Spleen (tissue), 7 donors: ENCODE measurements around the gene KRT77.

Experiments
- POLR2A ChIP-seq, 3 donors: fragments of 450-650 bp; IDR thresholded peaks; one replicate each; pipeline ENCODE4 v1.5.1; 2017; ENCODE audit warnings: antibody characterized with exemption in 3 of 3, mild to moderate bottlenecking in 1 of 3
- POLR2AphosphoS5 ChIP-seq, 3 donors: sonication (generic); formaldehyde crosslinking; IDR thresholded peaks; one replicate each; pipeline ENCODE4 v1.5.1; 2017; ENCODE audit warnings: antibody characterized with exemption in 3 of 3
- TF ChIP-seq, protein P1 (sequence below), 11 experiments: fragments of 200-600 bp in 7 of 11; fragments of 450-650 bp in 4 of 11; sonication (generic) in 4 of 11; IDR thresholded peaks in 8 of 11; conservative IDR thresholded peaks in 3 of 11; 1 replicate in 7 of 11; 2 replicates in 4 of 11; pipeline versions ENCODE4 v1.4.0 to v1.8.0; 2016 to 2021; ENCODE audit warnings: antibody characterized with exemption in 11 of 11, inconsistent platforms in 4 of 11, mild to moderate bottlenecking in 1 of 11
- donor health status: DM: no; HTN: no; CAD: no; lungs with moderate emphysema.
- donor health status: DM: no; HTN: no; CAD: no.
- donor health status: DM: no; HTN: no; CAD: no.

DNA sequence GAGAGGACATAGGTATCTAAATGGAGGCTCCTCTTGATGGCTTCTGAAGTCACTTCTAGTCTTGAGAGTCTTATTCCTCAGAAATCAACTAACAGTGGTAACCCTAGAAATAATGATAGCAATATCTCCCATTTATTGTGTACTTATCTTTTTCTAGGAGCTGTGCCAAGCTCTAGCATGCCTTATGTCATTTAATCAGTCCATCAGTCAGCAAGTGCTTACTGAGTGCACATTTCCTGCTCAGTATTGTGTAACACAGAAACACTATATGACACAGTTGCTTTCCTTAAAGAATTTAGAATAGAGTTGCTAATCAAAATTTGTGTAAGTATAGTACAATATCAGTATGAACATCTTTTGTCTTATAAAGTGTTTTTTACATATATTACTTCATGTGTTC is 37.3 kb upstream of the KRT77 start:
- TF ChIP-seq, protein P1, sequence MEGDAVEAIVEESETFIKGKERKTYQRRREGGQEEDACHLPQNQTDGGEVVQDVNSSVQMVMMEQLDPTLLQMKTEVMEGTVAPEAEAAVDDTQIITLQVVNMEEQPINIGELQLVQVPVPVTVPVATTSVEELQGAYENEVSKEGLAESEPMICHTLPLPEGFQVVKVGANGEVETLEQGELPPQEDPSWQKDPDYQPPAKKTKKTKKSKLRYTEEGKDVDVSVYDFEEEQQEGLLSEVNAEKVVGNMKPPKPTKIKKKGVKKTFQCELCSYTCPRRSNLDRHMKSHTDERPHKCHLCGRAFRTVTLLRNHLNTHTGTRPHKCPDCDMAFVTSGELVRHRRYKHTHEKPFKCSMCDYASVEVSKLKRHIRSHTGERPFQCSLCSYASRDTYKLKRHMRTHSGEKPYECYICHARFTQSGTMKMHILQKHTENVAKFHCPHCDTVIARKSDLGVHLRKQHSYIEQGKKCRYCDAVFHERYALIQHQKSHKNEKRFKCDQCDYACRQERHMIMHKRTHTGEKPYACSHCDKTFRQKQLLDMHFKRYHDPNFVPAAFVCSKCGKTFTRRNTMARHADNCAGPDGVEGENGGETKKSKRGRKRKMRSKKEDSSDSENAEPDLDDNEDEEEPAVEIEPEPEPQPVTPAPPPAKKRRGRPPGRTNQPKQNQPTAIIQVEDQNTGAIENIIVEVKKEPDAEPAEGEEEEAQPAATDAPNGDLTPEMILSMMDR (IDR thresholded peaks at IDR 0.05 in 8 of 11, conservative IDR thresholded peaks at IDR 0.05 in 3 of 11), result no peak
- TF ChIP-seq POLR2AphosphoS5 (IDR thresholded peaks at IDR 0.05) (no peak), POLR2A (IDR thresholded peaks at IDR 0.05) (no peak)
